T-cell (primary cell): ENCODE results near the gene CFDP1. TPM values are rescaled to one million over a fixed set of nuclear protein-coding genes. Genes with fewer than 3 reads are reported as not detected.
A peak's percentile ranks its signal among the peaks of the same experiment; 100 is the strongest.
"Not testable (repeated sequence)": the region's sequence is repeated elsewhere in the genome, so short reads cannot be mapped to it uniquely, and the experiment has no call there.

Experiments used
- ATAC-seq, 4 experiments: fragments of 200-7000 bp in 3 of 4; fragments of 150-1000 bp in 1 of 4; cut with Tn5 transposase; replicated peaks in 1 of 4; 1 replicate in 3 of 4; 2 replicates in 1 of 4; pipeline ENCODE4 v1.10.0; 2021; ENCODE audit warnings: moderate library complexity in 3 of 4, mild to moderate bottlenecking in 2 of 4, moderate number of reproducible peaks in 1 of 4
- CTCF ChIA-PET, 2 donors: fragments of 300-600 bp; sonication (Branson Sonifier 250); formaldehyde crosslinking; loops; one replicate each; lab custom pipeline; 2022; ENCODE audit warnings: antibody characterized with exemption in 2 of 2; lab: Charles Lee
- POLR2A ChIA-PET, 2 donors: fragments of 300-600 bp; sonication (Branson Sonifier 250); formaldehyde crosslinking; loops; one replicate each; lab custom pipeline; 2022; ENCODE audit warnings: antibody characterized with exemption in 2 of 2; lab: Charles Lee
- DNase-seq, 35 experiments: peaks; one replicate each; pipeline versions ENCODE4 v3.0.0 to v3.0.0-alpha.2; 2013 to 2023
- H3K27ac ChIP-seq: one replicate; pipeline ENCODE4 v1.5.1; 2013; ENCODE audit warnings: low read length
- H3K27me3 ChIP-seq, 2 experiments: replicated peaks in 1 of 2; 1 replicate in 1 of 2; 2 replicates in 1 of 2; pipeline versions ENCODE4 v1.6.1 to v1.7.0; 2013; ENCODE audit warnings: low read length in 1 of 2, mixed read lengths in 1 of 2; ENCODE audit not compliant: control insufficient read depth in 2 of 2, insufficient read depth in 2 of 2; ENCODE audit errors: extremely low read depth in 1 of 2
- H3K36me3 ChIP-seq, 2 donors: 1 replicate in 1 of 2; 2 replicates in 1 of 2; pipeline versions ENCODE4 v1.6.1 to v1.7.0; 2013; ENCODE audit warnings: low read length in 1 of 2; ENCODE audit not compliant: control insufficient read depth in 2 of 2, insufficient read depth in 1 of 2; ENCODE audit errors: extremely low read depth in 1 of 2
- H3K4me1 ChIP-seq, 2 experiments: 1 replicate in 1 of 2; 2 replicates in 1 of 2; pipeline versions ENCODE4 v1.6.1 to v1.7.0; 2013; ENCODE audit warnings: low read length in 2 of 2, mixed read lengths in 1 of 2; ENCODE audit not compliant: insufficient read depth in 2 of 2, control insufficient read depth in 1 of 2; ENCODE audit errors: extremely low read depth in 1 of 2
- H3K4me3 ChIP-seq, 2 donors: 1 replicate in 1 of 2; 2 replicates in 1 of 2; pipeline versions ENCODE4 v1.5.1 to v1.7.0; 2013; ENCODE audit warnings: mild to moderate bottlenecking in 2 of 2, low read length in 1 of 2, moderate library complexity in 1 of 2; ENCODE audit not compliant: control insufficient read depth in 1 of 2; ENCODE audit errors: extremely low read depth in 1 of 2
- H3K9me3 ChIP-seq: 2 replicates; pipeline ENCODE4 v1.7.0; 2013
- H3K27ac Mint-ChIP-seq, 2 donors: one replicate each; pipeline ENCODE4 v1.8.0; 2020 to 2021; ENCODE audit warnings: mild to moderate bottlenecking in 2 of 2, mixed read lengths in 2 of 2
- H3K27me3 Mint-ChIP-seq, 2 donors: one replicate each; pipeline ENCODE4 v1.8.0; 2021 to 2022; ENCODE audit warnings: mixed read lengths in 2 of 2
- H3K36me3 Mint-ChIP-seq: one replicate; pipeline ENCODE4 v1.8.0; 2021; ENCODE audit warnings: mixed read lengths
- H3K4me1 Mint-ChIP-seq, 3 donors: one replicate each; pipeline ENCODE4 v1.8.0; 2020 to 2022; ENCODE audit warnings: mixed read lengths in 3 of 3, mild to moderate bottlenecking in 1 of 3
- H3K4me3 Mint-ChIP-seq, 3 donors: one replicate each; pipeline ENCODE4 v1.8.0; 2020 to 2022; ENCODE audit warnings: mild to moderate bottlenecking in 3 of 3, mixed read lengths in 3 of 3, moderate library complexity in 3 of 3
- H3K9me3 Mint-ChIP-seq, 3 donors: one replicate each; pipeline ENCODE4 v1.8.0; 2020 to 2022; ENCODE audit warnings: mixed read lengths in 3 of 3
- WGBS: methylation state at CpG from one replicate; pipeline ENCODE4 v1.1.5; 2013; ENCODE audit warnings: missing lambda C conversion rate; ENCODE audit not compliant: insufficient coverage; 5-methylcytosine and 5-hydroxymethylcytosine counted together
- total RNA-seq, 35 experiments: library from RNA in 6 of 35; stranded (reverse) in 6 of 35; fragments of 120-200 nt in 1 of 35; gene quantifications; one replicate each; pipeline versions ENCODE4 v1.2.1 to v1.2.4 and lab custom pipeline; 2013 to 2026

Gene CFDP1
- total RNA-seq, 5 donors from 2014 or later (not counting 1 experiment from before 2014, with no cell fraction given), result 30.8 to 36.5 (median 34.2) TPM

GRCh38 chr16:75466760-75467159 lies 33.5 kb upstream of the CFDP1 start:
- Histone ChIP-seq H3K4me3 (no peak overlapping the region), H3K9me3 (no peaks in the 10 kb centered on the region), H3K36me3 (no peaks in the 10 kb centered on the region), H3K27ac (no peak overlapping the region), H3K4me1 (peaks cover 5 to 19% of the 10 kb centered on the region in 2 experiments), H3K27me3 (peaks cover 0 to 3% of the 10 kb centered on the region in 2 experiments)
- ATAC-seq (no peak), DNase-seq (no peak)
- POLR2A ChIA-PET, result no interaction called here
- Mint-ChIP-seq H3K36me3 (no peaks in the 10 kb centered on the region), H3K9me3 (no peaks in the 10 kb centered on the region), H3K4me1 (peaks cover 22 to 30% (median 25%) of the 10 kb centered on the region in 3 donors), H3K4me3 (no peak overlapping the region), H3K27ac (no peak overlapping the region), H3K27me3 (no peaks in the 10 kb centered on the region)
- no CpG with 5 or more reads among the region's 2 CpGs for WGBS
- CTCF ChIA-PET, result interaction anchor here (0.5 to 1.3 kb wide), 6 partner anchors 33 to 1763 kb away, joined by 3 to 9 read pairs (median 5); partner anchors contain the start of genes CFDP1 (in 1 of the 2) and TMEM231 (in 1 of the 2)

DNA sequence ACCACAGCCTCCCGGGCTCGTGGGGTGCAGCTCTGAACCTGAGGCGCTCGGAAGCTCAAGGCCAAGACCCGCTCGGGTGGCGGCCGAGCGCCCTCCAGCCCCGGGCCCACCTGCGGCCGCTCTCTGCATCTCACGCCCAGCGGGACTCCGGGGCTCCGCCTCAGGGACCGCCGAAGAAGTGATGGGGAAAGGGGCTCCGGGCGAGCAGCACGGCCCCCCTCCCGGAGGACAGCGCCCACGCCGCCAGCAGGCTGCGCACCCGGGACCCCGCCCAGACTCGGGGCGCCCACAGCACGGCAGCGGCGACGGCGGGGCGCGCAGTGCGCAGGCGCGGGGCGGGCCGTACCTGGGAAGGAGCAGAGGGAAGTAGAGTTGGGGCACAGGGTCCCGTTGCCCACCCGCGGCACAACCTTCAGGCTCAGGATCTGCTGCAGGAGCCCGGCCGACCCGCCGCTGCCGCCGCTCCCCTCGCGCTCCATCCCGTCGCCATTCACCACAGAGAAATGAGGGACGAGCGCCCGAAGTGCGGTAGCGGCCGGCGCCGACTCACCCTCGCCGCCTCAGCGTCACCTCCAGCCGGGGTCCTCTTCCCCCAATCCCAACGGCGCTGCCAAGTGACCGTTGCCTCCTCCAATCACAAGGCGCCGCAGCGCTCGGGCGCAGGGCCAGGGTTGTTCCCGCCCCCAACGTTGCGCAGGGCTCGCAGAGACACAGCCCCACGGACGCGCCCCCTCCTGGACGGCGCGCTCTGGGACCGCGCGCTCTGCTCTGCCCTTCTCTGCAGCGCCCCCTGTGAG lies 31.0 kb upstream of the CFDP1 start, which contains the start of gene TMEM170A:
Gene TMEM170A, minus strand, starts transcription at position 568 of the 797 bp plus-strand sequence. Its CDS starts 89 bp downstream, at position 479.
- H3K27ac ChIP-seq, result peak within 1 kb of the TSS; percentile 98
- peak within 1 kb of the TSS; percentile 91 to 95 for H3K27ac Mint-ChIP-seq
- ChIA-PET CTCF (interaction anchor here (0.5 to 2.8 kb wide), 22 partner anchors 9 to 266 kb away, joined by 3 to 30 read pairs (median 4); partner anchors contain the start of genes ADAT1 (in 1 of the 2), CFDP1 (in 1 of the 2) and TMEM231 (in 1 of the 2)), POLR2A (interaction anchor here (0.8 to 1.3 kb wide), 5 partner anchors 30 to 265 kb away, joined by 3 to 5 read pairs (median 3); partner anchors contain the start of genes CFDP1 (in 1 of the 2), KARS1 (in 1 of the 2) and TERF2IP (in 1 of the 2))
- H3K36me3 Mint-ChIP-seq, result peaks cover 8% of the 10 kb centered on the region
- under 1% methylated on average over 88 of the region's 89 CpGs for WGBS
- peak within 1 kb of the TSS; percentile 91 to 97 for H3K4me3 ChIP-seq
- H3K36me3 ChIP-seq, result no peaks in the 10 kb centered on the region
- H3K9me3 Mint-ChIP-seq, result no peaks in the 10 kb centered on the region
- DNase-seq (peak; percentile 93 to 100 (median 97)), ATAC-seq (peak; percentile 89 to 92 (median 92))
- H3K27me3 ChIP-seq, result peaks cover 0 to 3% of the 10 kb centered on the region in 2 experiments
- peaks cover 9 to 32% of the 10 kb centered on the region in 2 experiments for H3K4me1 ChIP-seq
- no peaks in the 10 kb centered on the region for H3K9me3 ChIP-seq
- peak within 1 kb of the TSS; percentile 82 to 93 (median 85) for H3K4me3 Mint-ChIP-seq
- H3K27me3 Mint-ChIP-seq, result no peaks in the 10 kb centered on the region
- H3K4me1 Mint-ChIP-seq, result peaks cover 44 to 50% (median 46%) of the 10 kb centered on the region in 3 donors

DNA sequence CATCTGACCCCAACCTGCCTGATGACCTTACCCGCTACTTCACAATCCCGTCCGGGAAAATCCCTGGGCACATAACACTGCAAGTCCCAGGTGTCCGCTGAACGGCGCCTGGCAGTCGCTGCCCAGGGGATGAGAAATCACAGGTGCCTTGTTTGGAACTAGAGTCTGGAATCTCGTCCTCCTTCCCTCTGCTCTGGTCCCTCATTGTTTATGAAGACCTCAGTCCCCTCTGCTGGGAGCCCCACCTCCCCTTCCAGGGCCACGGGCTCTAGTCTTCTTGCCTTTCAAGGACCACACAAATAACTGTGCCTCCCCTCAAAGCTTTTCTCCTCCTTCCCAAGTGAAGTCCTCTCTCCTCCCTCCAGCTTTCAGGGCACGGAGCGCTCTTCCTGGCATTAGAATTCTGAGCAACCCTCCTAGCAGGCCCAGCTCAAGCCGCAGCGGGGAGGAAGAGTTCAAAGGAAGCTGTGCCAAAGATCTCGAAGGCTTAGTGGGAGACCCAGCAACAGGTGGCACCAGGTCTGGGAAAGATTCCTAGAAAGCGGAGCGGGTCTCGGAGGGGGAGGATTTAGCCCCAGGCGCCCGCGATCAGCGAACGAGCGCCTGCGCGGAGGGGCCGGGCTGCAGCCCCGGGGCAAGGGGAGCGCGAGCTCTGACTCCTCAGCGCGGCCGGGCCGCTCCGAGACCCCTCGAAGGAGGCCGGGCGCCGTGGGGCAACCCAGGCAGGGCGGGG lies 30.3 kb upstream of the CFDP1 start:
- peaks cover 50 to 58% (median 53%) of the 10 kb centered on the region in 3 donors for H3K4me1 Mint-ChIP-seq
- H3K27ac ChIP-seq, result peak overlapping the region; percentile 98
- H3K27ac Mint-ChIP-seq, result peak overlapping the region; percentile 82 to 90
- H3K4me3 Mint-ChIP-seq, result peak overlapping the region; percentile 82 to 93 (median 82)
- H3K36me3 ChIP-seq, H3K27me3 ChIP-seq, H3K27me3 Mint-ChIP-seq, H3K9me3 ChIP-seq, H3K36me3 Mint-ChIP-seq, H3K9me3 Mint-ChIP-seq: not testable (repeated sequence)
- WGBS, result 0% methylated on average over 27 of the region's 39 CpGs
- ATAC-seq (peak in 3 of 4 experiments; percentile 0 to 6 (median 1)), DNase-seq (peak in 10 of 35 experiments; percentile 1 to 27 (median 15))
- H3K4me3 ChIP-seq, result peak overlapping the region; percentile 91 to 97
- ChIA-PET CTCF (interaction anchor here in 1 of 2 donors (0.5 to 2.8 kb wide), 9 partner anchors 8 to 265 kb away, joined by 3 to 30 read pairs (median 3); partner anchors contain the start of genes CFDP1 and TMEM231), POLR2A (interaction anchor here (0.8 to 0.9 kb wide), 2 partner anchors 29 to 30 kb away, joined by 3 read pairs; no protein-coding TSS in a partner anchor)
- peaks cover 9 to 34% of the 10 kb centered on the region in 2 experiments for H3K4me1 ChIP-seq

DNA sequence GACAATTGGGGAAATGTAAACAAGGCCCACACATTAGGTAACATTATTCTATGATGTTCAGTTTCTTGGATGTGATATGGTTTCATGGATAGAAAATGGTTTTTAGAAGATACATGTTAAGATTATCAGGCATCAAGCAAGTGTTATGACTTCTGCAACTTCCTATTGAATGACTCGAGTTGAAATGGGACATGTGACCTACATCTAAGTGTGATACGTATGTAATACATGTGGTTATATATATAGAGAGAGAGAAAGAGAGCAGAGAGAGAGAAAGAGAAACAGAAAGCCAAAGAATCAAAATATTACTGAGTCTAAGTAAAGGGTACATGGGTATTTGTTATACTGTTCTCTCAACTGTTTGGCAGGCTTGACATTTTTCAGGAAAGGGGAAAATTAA lies 29.5 kb upstream of the CFDP1 start:
- peak in 1 of 4 experiments; percentile 16 for ATAC-seq
- no peaks in the 10 kb centered on the region for H3K9me3 Mint-ChIP-seq
- DNase-seq, result peak in 1 of 35 experiments; percentile 67
- Histone ChIP-seq H3K36me3 (no peaks in the 10 kb centered on the region), H3K9me3 (no peaks in the 10 kb centered on the region), H3K27me3 (peaks cover 0 to 2% of the 10 kb centered on the region in 2 experiments), H3K4me1 (peaks cover 9 to 34% of the 10 kb centered on the region in 2 experiments), H3K4me3 (peak overlapping the region in 1 of 2 donors; percentile 97), H3K27ac (no peak overlapping the region)
- CTCF ChIA-PET, result interaction anchor here in 1 of 2 donors (1.0 kb wide), 1 partner anchor 29 kb away, joined by 3 read pairs; no protein-coding TSS in a partner anchor
- H3K27me3 Mint-ChIP-seq, result no peaks in the 10 kb centered on the region
- POLR2A ChIA-PET, result no interaction called here
- H3K4me1 Mint-ChIP-seq, result peaks cover 57 to 64% (median 61%) of the 10 kb centered on the region in 3 donors
- H3K27ac Mint-ChIP-seq, result peak overlapping the region; percentile 71 to 82
- peak overlapping the region; percentile 82 to 93 (median 82) for H3K4me3 Mint-ChIP-seq
- WGBS, result 0% methylated on average over 2 of the region's 2 CpGs
- peaks cover 8% of the 10 kb centered on the region for H3K36me3 Mint-ChIP-seq

DNA sequence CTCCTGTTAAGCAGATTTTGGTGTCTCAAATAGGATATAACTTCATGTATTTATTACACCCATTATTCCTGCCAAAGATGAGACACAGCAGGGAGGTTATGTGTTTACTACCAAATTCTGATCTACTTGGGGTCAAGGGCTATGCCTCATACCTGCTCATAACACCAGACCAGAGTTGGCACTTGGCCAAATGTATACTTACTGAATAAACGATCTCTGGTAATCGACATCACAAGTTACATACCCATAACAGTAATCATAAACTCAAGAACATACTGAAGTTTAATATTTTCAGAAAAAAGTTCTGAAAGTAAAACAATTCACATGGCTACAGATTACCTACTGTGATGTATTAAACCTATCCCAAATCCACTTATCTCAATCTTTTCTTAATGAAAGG lies 28.3 kb upstream of the CFDP1 start:
- CTCF ChIA-PET, result no interaction called here
- Mint-ChIP-seq H3K27ac (peak overlapping the region in 1 of 2 donors; percentile 28), H3K9me3 (no peaks in the 10 kb centered on the region), H3K27me3 (no peaks in the 10 kb centered on the region), H3K4me1 (peaks cover 67 to 74% (median 71%) of the 10 kb centered on the region in 3 donors), H3K4me3 (no peak overlapping the region), H3K36me3 (peaks cover 8% of the 10 kb centered on the region)
- ATAC-seq (no peak), DNase-seq (peak in 1 of 35 experiments; percentile 8)
- Histone ChIP-seq H3K27ac (no peak overlapping the region), H3K27me3 (no peaks in the 10 kb centered on the region), H3K36me3 (no peaks in the 10 kb centered on the region), H3K4me3 (no peak overlapping the region), H3K4me1 (peaks cover 9 to 41% of the 10 kb centered on the region in 2 experiments), H3K9me3 (no peaks in the 10 kb centered on the region)
- POLR2A ChIA-PET, result no interaction called here
- WGBS, result no CpG with 5 or more reads among the region's 2 CpGs
